Measurements from ENCODE around the gene EFNA3.

DNA sequence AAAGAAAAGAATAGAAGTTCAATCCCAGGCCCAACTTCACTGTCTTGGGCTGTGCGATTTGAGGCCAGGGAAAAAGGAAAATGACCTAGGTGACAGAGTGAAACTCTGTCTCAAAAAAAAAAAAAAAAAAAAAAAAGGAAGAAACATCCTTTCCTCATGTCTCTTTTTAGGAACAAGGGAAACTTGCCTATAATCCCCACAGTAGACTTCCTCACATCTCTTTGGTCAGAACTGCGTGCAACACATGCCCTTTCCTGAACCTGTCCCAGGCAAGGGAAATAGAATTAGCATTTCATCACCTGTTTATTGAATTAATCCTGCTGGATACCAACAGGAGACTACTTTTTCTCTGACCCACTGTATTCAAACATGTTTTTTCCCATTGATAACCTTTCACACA lies 42.7 kb upstream of the EFNA3 start:
- TF ChIP-seq EZH2 (IDR thresholded peaks at IDR 0.05; ENCODE audit: borderline replicate concordance) (no peak), EZH2phosphoT487 (IDR thresholded peaks at IDR 0.05; ENCODE audit: low read depth, severe bottlenecking, unreplicated experiment) (no peak)
- TF ChIP-seq, protein P1, sequence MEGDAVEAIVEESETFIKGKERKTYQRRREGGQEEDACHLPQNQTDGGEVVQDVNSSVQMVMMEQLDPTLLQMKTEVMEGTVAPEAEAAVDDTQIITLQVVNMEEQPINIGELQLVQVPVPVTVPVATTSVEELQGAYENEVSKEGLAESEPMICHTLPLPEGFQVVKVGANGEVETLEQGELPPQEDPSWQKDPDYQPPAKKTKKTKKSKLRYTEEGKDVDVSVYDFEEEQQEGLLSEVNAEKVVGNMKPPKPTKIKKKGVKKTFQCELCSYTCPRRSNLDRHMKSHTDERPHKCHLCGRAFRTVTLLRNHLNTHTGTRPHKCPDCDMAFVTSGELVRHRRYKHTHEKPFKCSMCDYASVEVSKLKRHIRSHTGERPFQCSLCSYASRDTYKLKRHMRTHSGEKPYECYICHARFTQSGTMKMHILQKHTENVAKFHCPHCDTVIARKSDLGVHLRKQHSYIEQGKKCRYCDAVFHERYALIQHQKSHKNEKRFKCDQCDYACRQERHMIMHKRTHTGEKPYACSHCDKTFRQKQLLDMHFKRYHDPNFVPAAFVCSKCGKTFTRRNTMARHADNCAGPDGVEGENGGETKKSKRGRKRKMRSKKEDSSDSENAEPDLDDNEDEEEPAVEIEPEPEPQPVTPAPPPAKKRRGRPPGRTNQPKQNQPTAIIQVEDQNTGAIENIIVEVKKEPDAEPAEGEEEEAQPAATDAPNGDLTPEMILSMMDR (IDR thresholded peaks at IDR 0.05; ENCODE audit: poor library complexity): no peak
